IMR-90 (cell line): ENCODE data around the gene NOS1AP. TPM values are rescaled to one million over a fixed set of nuclear protein-coding genes. Genes with fewer than 3 reads are reported as not detected.

Source experiments
- ATAC-seq: fragments of 200-7000 bp; cut with Tn5 transposase; 2 replicates; pipeline ENCODE4 v1.9.1; 2020; ENCODE audit warnings: low read depth, mild to moderate bottlenecking, moderate library complexity
- BruUV-seq: library from RNA; stranded (reverse); fragments of 400-500 nt; replicated peaks from 2 replicates; lab custom pipeline; 2021; lab: Mats Ljungman, UMichigan
- CTCF ChIA-PET: fragments of 300-600 bp; formaldehyde crosslinking; extraction: SDS; loops from one replicate; lab custom pipeline; 2021; ENCODE audit warnings: antibody characterized with exemption; lab: Yijun Ruan, JAX
- POLR2A ChIA-PET: fragments of 300-600 bp; sonication (Branson Sonifier 250); formaldehyde crosslinking; loops from one replicate; lab custom pipeline; 2022; ENCODE audit warnings: antibody characterized with exemption; ENCODE audit not compliant: unreplicated experiment; lab: Charles Lee
- DNase-seq: peaks from one replicate; pipeline ENCODE4 v3.0.0; 2013
- H2AFZ ChIP-seq: replicated peaks from 2 replicates; pipeline ENCODE3; 2013; ENCODE audit warnings: low read length, mild to moderate bottlenecking; ENCODE audit not compliant: poor library complexity
- H2AK5ac ChIP-seq: 2 replicates; pipeline ENCODE4 v1.6.1; 2013; ENCODE audit warnings: low read depth, low read length, inconsistent platforms
- H2AK9ac ChIP-seq: replicated peaks from 2 replicates; pipeline ENCODE3; 2013; ENCODE audit warnings: mild to moderate bottlenecking, low read depth, low read length, moderate library complexity; ENCODE audit not compliant: poor library complexity
- H2BK120ac ChIP-seq: 2 replicates; pipeline ENCODE4 v1.6.1; 2013; ENCODE audit warnings: low read depth, low read length, inconsistent platforms
- H2BK15ac ChIP-seq: 3 replicates; pipeline ENCODE4 v1.6.1; 2013; ENCODE audit warnings: low read depth, low read length, inconsistent platforms
- H2BK20ac ChIP-seq: 2 replicates; pipeline ENCODE4 v1.6.1; 2013; ENCODE audit warnings: low read depth, mild to moderate bottlenecking, inconsistent platforms, low read length, moderate library complexity
- H2BK5ac ChIP-seq: 2 replicates; pipeline ENCODE4 v1.6.1; 2013; ENCODE audit warnings: mild to moderate bottlenecking, low read depth, low read length, inconsistent platforms; ENCODE audit not compliant: poor library complexity, severe bottlenecking
- H3K14ac ChIP-seq: replicated peaks from 2 replicates; pipeline ENCODE4 v1.6.1; 2013; ENCODE audit warnings: low read depth, low read length, inconsistent platforms
- H3K18ac ChIP-seq: 2 replicates; pipeline ENCODE4 v1.6.1; 2013; ENCODE audit warnings: low read depth, low read length, control low read depth
- H3K23ac ChIP-seq: 2 replicates; pipeline ENCODE4 v1.6.1; 2013; ENCODE audit warnings: low read depth, low read length, inconsistent platforms
- H3K27ac ChIP-seq: 2 replicates; pipeline ENCODE4 v1.5.1; 2013; ENCODE audit warnings: mild to moderate bottlenecking, control low read depth, low read length; ENCODE audit not compliant: insufficient read depth
- H3K27me3 ChIP-seq: 2 replicates; pipeline ENCODE4 v1.6.1; 2013; ENCODE audit warnings: low read length; ENCODE audit not compliant: control insufficient read depth, insufficient read depth
- H3K36me3 ChIP-seq: 2 replicates; pipeline ENCODE4 v1.6.1; 2013; ENCODE audit warnings: low read length, mixed read lengths; ENCODE audit not compliant: control insufficient read depth, insufficient read depth
- H3K4ac ChIP-seq: 2 replicates; pipeline ENCODE4 v1.6.1; 2013; ENCODE audit warnings: low read depth, low read length, inconsistent platforms
- H3K4me1 ChIP-seq: 2 replicates; pipeline ENCODE4 v1.6.1; 2013; ENCODE audit warnings: low read length, mixed read lengths; ENCODE audit not compliant: control insufficient read depth, insufficient read depth
- H3K4me2 ChIP-seq: 2 replicates; pipeline ENCODE4 v1.6.1; 2013; ENCODE audit warnings: low read depth, mild to moderate bottlenecking, control low read depth, low read length, moderate library complexity
- H3K4me3 ChIP-seq: 2 replicates; pipeline ENCODE4 v1.5.1; 2013; ENCODE audit warnings: low read depth, mild to moderate bottlenecking, control low read depth, low read length, moderate library complexity; ENCODE audit not compliant: insufficient read depth
- H3K56ac ChIP-seq: 2 replicates; pipeline ENCODE4 v1.6.1; 2013; ENCODE audit warnings: low read length, inconsistent platforms; ENCODE audit not compliant: insufficient read depth; ENCODE audit errors: extremely low read depth
- H3K79me1 ChIP-seq, 2 experiments: 2 replicates each; pipeline ENCODE4 v1.6.1; 2013; ENCODE audit warnings: low read length in 2 of 2, inconsistent platforms in 1 of 2, low read depth in 1 of 2
- H3K9ac ChIP-seq: 2 replicates; pipeline ENCODE4 v1.6.1; 2013; ENCODE audit warnings: low read depth, low read length, control low read depth
- H3K9me1 ChIP-seq: 2 replicates; pipeline ENCODE4 v1.6.1; 2013; ENCODE audit warnings: low read length, inconsistent platforms; ENCODE audit not compliant: insufficient read depth
- H3K9me3 ChIP-seq: 2 replicates; pipeline ENCODE4 v1.6.1; 2013; ENCODE audit warnings: low read length; ENCODE audit not compliant: control insufficient read depth, insufficient read depth
- H4K20me1 ChIP-seq: 2 replicates; pipeline ENCODE4 v1.6.1; 2013; ENCODE audit warnings: low read length, inconsistent platforms; ENCODE audit not compliant: insufficient read depth
- H4K5ac ChIP-seq: 2 replicates; pipeline ENCODE4 v1.6.1; 2013; ENCODE audit warnings: mild to moderate bottlenecking, low read depth, low read length, control low read depth
- H4K8ac ChIP-seq, 2 experiments: 2 replicates each; pipeline ENCODE4 v1.6.1; 2013; ENCODE audit warnings: low read depth in 2 of 2, low read length in 2 of 2, control low read depth in 1 of 2, inconsistent platforms in 1 of 2
- H4K91ac ChIP-seq: 2 replicates; pipeline ENCODE4 v1.6.1; 2013; ENCODE audit warnings: low read depth, low read length, inconsistent platforms; ENCODE audit not compliant: insufficient read depth
- BHLHE40 ChIP-seq: fragments of 150-350 bp; IDR thresholded peaks from 2 replicates; pipeline ENCODE4 v1.6.1; 2016; ENCODE audit warnings: mild to moderate bottlenecking, low read depth, low read length
- CEBPB ChIP-seq: IDR thresholded peaks from 2 replicates; pipeline ENCODE4 v1.6.1; 2012; ENCODE audit warnings: low read depth, low read length, improper control_type of control experiment
- CHD1 ChIP-seq: IDR thresholded peaks from 2 replicates; pipeline ENCODE4 v1.6.1; 2012; ENCODE audit warnings: low read depth, low read length, improper control_type of control experiment
- ELK1 ChIP-seq: fragments of 150-350 bp; IDR thresholded peaks from 2 replicates; pipeline ENCODE4 v1.6.1; 2016; ENCODE audit warnings: low read depth, mild to moderate bottlenecking, low read length, moderate library complexity, borderline replicate concordance
- FOS ChIP-seq: fragments of 150-350 bp; IDR thresholded peaks from 2 replicates; pipeline ENCODE4 v1.6.1; 2016; ENCODE audit warnings: low read depth, low read length
- MAFK ChIP-seq: IDR thresholded peaks from 2 replicates; pipeline ENCODE4 v1.6.1; 2012; ENCODE audit warnings: low read depth, low read length, improper control_type of control experiment
- MAZ ChIP-seq: IDR thresholded peaks from 2 replicates; pipeline ENCODE4 v1.6.1; 2012; ENCODE audit warnings: low read depth, mild to moderate bottlenecking, low read length, improper control_type of control experiment, moderate library complexity, borderline replicate concordance
- MXI1 ChIP-seq: IDR thresholded peaks from 2 replicates; pipeline ENCODE4 v1.6.1; 2012; ENCODE audit warnings: low read depth, mild to moderate bottlenecking, low read length, moderate library complexity, borderline replicate concordance
- NFE2L2 ChIP-seq: fragments of 150-350 bp; IDR thresholded peaks from 2 replicates; pipeline ENCODE4 v1.6.1; 2016; ENCODE audit warnings: low read depth, mild to moderate bottlenecking, low read length
- POLR2A ChIP-seq: IDR thresholded peaks from 2 replicates; pipeline ENCODE4 v1.6.1; 2012; ENCODE audit warnings: mild to moderate bottlenecking, low read depth, low read length
- RAD21 ChIP-seq: IDR thresholded peaks from 2 replicates; pipeline ENCODE4 v1.6.1; 2012; ENCODE audit warnings: low read length, improper control_type of control experiment
- RCOR1 ChIP-seq: IDR thresholded peaks from 2 replicates; pipeline ENCODE4 v1.6.1; 2012; ENCODE audit warnings: mild to moderate bottlenecking, low read length, improper control_type of control experiment; ENCODE audit not compliant: insufficient replicate concordance
- RFX5 ChIP-seq: IDR thresholded peaks from 2 replicates; pipeline ENCODE4 v1.8.0; 2012; ENCODE audit warnings: low read depth, mild to moderate bottlenecking, low read length, moderate library complexity
- SMC3 ChIP-seq: fragments of 150-350 bp; IDR thresholded peaks from 2 replicates; pipeline ENCODE4 v1.6.1; 2016; ENCODE audit warnings: low read depth, mild to moderate bottlenecking, antibody characterized with exemption, low read length, moderate library complexity
- WGBS, 2 experiments: methylation state at CpG; one replicate each; pipeline versions ENCODE4 v1.1.5 to v1.1.7; 2013; ENCODE audit warnings: missing lambda C conversion rate in 2 of 2; ENCODE audit not compliant: insufficient read length in 1 of 2; ENCODE audit errors: extremely low coverage in 2 of 2; 5-methylcytosine and 5-hydroxymethylcytosine counted together
- dilution Hi-C: fragments of 300-500 bp; cut with HindIII; formaldehyde crosslinking; loops from one replicate; pipeline ENCODE4 v1.14.3; 2018; ENCODE audit warnings: low sequenced_read_pairs; ENCODE audit not compliant: unreplicated experiment
- in situ Hi-C: fragments of 300-500 bp; cut with MboI; formaldehyde crosslinking; loops from 3 replicates; pipeline ENCODE4 v1.14.3; 2019; ENCODE audit warnings: low sequenced_read_pairs, inconsistent platforms, mixed read lengths
- intact Hi-C: fragments of 100-400 bp; cut with micrococcal nuclease; formaldehyde crosslinking; loops from 2 replicates; pipeline ENCODE4 v1.10.0; 2022
- polyA plus RNA-seq, 3 experiments: library from polyadenylated mRNA; depleted of rRNA; stranded (reverse); fragments of >200 nt; gene quantifications; 2 replicates each; pipeline ENCODE4 v1.2.3, GENCODE V29; 2012; ENCODE audit warnings: low replicate concordance in 1 of 3
- total RNA-seq: library from RNA; depleted of rRNA; stranded (reverse); fragments of >200 nt; gene quantifications from 2 replicates; pipeline ENCODE4 v1.2.3, GENCODE V29; 2012
- TF ChIP-seq, protein P1 (sequence below): fragments of 150-350 bp; IDR thresholded peaks from 2 replicates; pipeline ENCODE4 v1.6.1; 2017; ENCODE audit warnings: mild to moderate bottlenecking, antibody characterized with exemption, low read length, low read depth
- TF ChIP-seq, protein P2 (sequence below): conservative IDR thresholded peaks from 2 replicates; pipeline ENCODE4 v1.5.1; 2012; ENCODE audit warnings: mild to moderate bottlenecking, low read depth, low read length, improper control_type of control experiment

NOS1AP gene
- total and polyA plus RNA-seq, 2 of the 4 experiments (the other 2 are of a cell fraction) = 0.18 to 0.19 TPM

DNA sequence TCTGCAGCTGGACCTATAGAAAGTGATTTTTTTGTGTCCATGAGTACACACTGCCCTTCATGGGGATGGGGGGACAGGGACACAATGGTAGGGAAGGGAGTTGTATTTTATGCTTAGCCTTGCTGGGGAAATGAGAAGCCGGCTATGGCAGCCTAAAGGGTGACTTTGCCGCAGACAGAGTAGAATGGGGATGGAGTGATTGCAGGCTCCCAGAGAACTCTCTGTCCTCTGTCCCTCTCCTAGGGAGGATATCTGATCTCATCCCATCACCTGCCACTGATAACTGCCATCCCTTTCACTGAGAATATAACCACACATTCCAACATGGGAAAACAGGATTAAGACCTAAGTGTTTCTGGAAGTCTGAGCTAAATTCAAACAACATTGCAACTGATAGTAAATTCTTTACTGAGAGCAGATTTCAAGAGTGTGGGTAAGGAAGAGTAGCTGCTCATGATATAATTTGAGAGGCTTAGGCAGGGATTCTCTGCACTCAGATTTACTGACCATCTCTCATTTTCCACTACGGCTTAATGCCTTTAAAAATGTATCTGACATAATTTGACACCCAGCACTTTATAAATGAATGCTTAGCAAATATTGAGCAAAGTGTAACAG, 328.6 kb downstream of the NOS1AP start:
- peaks cover 37% of the 10 kb centered on the region for H3K27me3 ChIP-seq
- H2BK15ac ChIP-seq = no peak overlapping the region
- H2AK5ac ChIP-seq = no peak overlapping the region
- H3K27ac ChIP-seq = no peak overlapping the region
- no peak overlapping the region for H2AK9ac ChIP-seq
- H2AFZ ChIP-seq = no peak overlapping the region
- H2BK20ac ChIP-seq = no peak overlapping the region
- H3K9me3 ChIP-seq = no peaks in the 10 kb centered on the region
- no peak overlapping the region for H3K4me3 ChIP-seq
- H3K4me1 ChIP-seq = no peaks in the 10 kb centered on the region
- H4K5ac ChIP-seq = no peak overlapping the region
- dilution Hi-C loops = no loop called here
- H2BK5ac ChIP-seq = no peak overlapping the region
- H3K36me3 ChIP-seq = no peaks in the 10 kb centered on the region
- no peak overlapping the region for H3K18ac ChIP-seq
- ATAC-seq = no peak
- no peaks in the 10 kb centered on the region for H3K9me1 ChIP-seq
- no peak overlapping the region for H3K14ac ChIP-seq
- intact Hi-C loops = loop anchor here (10.0 kb wide), 1 partner anchor 603 kb away; no protein-coding TSS in a partner anchor
- H4K8ac ChIP-seq = no peak overlapping the region
- no peak overlapping the region for H3K9ac ChIP-seq
- H3K79me1 ChIP-seq = no peaks in the 10 kb centered on the region
- no peaks in the 10 kb centered on the region for H4K20me1 ChIP-seq
- BruUV-seq = no TSS peak
- no peak overlapping the region for H3K23ac ChIP-seq
- H3K56ac ChIP-seq = no peak overlapping the region
- in situ Hi-C loops = loop anchor here (25.0 kb wide), 1 partner anchor 611 kb away; no protein-coding TSS in a partner anchor
- no peak overlapping the region for H4K91ac ChIP-seq
- ChIA-PET POLR2A (no interaction called here), CTCF (interaction anchor here (0.6 kb wide), 1 partner anchor 860 kb away, joined by 3 read pairs; no protein-coding TSS in a partner anchor)
- H3K4ac ChIP-seq = no peak overlapping the region
- WGBS, 2 experiments = no CpG with 5 or more reads among the region's 3 CpGs
- H3K4me2 ChIP-seq = no peak overlapping the region
- H2BK120ac ChIP-seq = no peak overlapping the region
- DNase-seq = no peak
- TF ChIP-seq, protein P1, sequence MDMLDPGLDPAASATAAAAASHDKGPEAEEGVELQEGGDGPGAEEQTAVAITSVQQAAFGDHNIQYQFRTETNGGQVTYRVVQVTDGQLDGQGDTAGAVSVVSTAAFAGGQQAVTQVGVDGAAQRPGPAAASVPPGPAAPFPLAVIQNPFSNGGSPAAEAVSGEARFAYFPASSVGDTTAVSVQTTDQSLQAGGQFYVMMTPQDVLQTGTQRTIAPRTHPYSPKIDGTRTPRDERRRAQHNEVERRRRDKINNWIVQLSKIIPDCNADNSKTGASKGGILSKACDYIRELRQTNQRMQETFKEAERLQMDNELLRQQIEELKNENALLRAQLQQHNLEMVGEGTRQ = no peak
- no peak for TF ChIP-seq RCOR1
- no peak for TF ChIP-seq RAD21
- TF ChIP-seq SMC3 = no peak
- no peak for TF ChIP-seq BHLHE40
- no peak for TF ChIP-seq POLR2A
- no peak for TF ChIP-seq MAFK
- no peak for TF ChIP-seq FOS
- no peak for TF ChIP-seq MAZ
- no peak for TF ChIP-seq CEBPB
- no peak for TF ChIP-seq CHD1
- TF ChIP-seq MXI1 = no peak
- no peak for TF ChIP-seq NFE2L2
- TF ChIP-seq, protein P2, sequence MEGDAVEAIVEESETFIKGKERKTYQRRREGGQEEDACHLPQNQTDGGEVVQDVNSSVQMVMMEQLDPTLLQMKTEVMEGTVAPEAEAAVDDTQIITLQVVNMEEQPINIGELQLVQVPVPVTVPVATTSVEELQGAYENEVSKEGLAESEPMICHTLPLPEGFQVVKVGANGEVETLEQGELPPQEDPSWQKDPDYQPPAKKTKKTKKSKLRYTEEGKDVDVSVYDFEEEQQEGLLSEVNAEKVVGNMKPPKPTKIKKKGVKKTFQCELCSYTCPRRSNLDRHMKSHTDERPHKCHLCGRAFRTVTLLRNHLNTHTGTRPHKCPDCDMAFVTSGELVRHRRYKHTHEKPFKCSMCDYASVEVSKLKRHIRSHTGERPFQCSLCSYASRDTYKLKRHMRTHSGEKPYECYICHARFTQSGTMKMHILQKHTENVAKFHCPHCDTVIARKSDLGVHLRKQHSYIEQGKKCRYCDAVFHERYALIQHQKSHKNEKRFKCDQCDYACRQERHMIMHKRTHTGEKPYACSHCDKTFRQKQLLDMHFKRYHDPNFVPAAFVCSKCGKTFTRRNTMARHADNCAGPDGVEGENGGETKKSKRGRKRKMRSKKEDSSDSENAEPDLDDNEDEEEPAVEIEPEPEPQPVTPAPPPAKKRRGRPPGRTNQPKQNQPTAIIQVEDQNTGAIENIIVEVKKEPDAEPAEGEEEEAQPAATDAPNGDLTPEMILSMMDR = no peak
- no peak for TF ChIP-seq RFX5
- no peak for TF ChIP-seq ELK1
